ENCODE data around the gene CRTC2.

Gene CRTC2

DNA sequence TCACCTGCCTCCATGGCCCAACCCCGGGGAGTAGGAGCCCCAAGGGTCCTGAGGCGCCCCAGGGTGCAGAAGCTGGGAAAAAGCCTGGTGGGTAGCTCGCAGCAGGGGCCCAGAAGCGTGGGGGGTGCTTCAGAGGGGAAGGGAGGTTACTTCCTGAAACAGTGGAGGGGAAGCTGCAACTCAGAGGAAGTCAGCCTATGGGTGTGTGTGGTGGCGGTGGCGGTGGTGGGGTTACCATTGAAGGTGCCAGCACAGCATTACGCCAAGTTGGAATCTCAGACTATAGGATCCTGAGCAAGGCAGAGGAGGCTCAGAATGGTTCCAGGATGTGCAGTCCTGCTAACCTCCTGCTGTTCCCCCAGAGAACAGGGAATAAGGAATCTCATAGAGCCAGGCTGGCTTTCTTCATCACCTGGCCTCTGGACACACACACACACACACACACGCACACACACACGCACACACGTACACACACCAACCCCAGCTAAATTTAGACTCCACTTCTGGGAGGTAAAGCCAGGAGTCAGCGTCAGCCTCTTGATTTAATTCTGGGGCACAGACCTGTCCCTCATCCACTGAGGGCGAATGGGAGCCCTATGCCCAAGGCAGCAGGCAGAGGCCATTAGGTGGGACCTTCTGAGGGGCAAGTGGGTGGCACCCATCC is 13.1 kb downstream of the CRTC2 start:
- DNase-seq: peak; percentile 74

DNA sequence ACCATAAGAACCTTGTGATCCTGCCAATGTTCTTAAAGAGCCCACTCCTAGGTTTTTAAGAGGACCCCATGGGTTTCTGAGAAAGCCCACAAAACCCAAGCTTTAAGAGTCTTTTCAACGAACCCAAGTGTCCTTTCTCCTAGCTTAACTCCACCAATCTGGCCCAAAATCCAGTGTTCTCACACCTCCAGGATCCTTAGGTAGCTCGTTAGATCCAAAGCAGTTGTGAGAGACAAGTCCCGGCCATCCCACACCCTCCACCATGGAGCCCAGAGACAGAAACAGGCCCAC is 13.6 kb downstream of the CRTC2 start:
- DNase-seq: no peak

DNA sequence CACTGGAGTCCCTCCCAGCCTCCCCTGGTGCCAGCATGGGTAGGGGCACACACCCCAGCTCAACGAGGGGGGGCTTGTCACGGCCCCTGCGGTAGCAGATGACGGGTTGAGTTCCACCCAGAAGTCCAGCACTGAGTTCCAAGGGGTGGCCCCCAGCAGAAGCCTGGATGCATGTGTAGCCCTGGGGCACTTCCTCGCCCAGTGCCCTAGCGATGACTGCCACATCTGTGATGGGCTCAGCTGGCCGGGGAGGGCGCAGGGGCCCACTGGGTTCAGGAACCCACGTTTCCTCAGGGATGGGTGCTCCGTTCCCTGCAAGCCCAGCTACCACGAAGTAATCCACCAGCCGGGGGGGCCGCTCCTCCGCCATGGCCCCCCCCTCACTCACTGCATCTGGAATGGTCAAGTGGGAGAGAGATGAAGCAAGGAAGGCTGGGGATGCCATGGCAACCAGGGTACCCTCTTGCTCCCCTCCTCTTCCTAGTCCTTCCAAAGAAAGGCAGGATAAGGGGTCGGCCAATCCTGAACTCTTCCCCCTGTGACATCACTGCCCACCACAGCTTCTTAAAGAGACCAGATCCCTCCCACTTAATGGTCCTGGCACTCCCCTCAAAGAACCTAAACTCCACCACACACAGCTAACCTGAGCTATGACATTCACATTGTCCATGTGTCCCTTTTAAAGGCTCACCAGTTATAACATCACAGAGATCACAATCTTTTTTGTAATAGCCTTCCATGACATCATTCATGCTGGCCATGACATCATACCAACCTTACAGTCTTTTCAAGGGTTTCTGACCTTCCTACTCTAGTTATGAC is 14.2 kb downstream of the CRTC2 start:
- no peak for DNase-seq

- DNase-seq: no peak
Observed at GRCh38 chr1:153942766-153943549, 15.5 kb downstream of the CRTC2 start.

DNA sequence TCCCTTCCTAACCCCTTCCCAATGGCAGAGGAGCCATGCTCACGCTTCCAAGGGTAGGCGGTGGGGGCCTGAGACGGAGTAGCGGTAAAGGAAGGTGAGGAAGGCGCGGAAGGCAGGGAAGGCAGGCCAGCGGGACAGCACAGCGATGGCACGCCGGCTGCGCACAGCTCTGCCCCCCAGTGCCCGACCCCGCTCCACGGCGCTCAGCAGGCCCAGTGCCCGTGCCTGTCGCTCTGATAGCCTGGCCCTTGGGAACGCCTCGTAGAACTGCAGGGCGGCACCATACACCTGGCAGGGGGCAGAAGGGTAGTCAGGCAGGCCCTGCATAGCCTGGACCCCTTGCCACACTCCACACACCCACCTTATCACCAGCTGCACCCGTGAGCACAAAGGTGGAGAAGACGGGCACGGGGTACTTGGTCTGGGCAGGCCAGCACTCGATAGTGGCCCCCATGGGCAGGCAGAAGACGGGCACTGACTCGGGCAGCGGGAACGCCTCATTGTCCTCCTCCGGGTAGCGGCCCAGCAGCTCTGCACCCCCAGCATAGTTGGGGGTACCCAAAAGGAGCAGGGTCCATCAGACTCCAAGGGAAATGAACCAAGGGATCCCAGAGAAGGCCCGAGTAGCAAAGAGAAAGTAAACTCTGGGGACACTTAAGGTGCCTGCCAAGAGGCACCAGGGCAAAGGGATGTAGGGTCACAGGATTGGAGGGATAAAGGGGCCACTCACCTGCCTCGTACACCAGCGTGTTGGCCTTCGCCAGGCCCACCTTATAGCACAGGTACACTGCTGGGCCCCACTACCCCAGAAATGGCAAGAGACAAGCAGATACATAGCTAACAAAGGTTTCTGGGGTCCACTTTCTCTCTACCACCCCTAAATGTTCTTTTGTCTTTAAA is 16.3 kb downstream of the CRTC2 start:
- DNase-seq: no peak

- no peak for DNase-seq
Observed at GRCh38 chr1:153940756-153941155, 17.7 kb downstream of the CRTC2 start.

- no peak for DNase-seq
Observed at GRCh38 chr1:153939476-153939875, 18.9 kb downstream of the CRTC2 start.

GRCh38 chr1:153938996-153939395 is 19.4 kb downstream of the CRTC2 start:
- no peak for DNase-seq

DNA sequence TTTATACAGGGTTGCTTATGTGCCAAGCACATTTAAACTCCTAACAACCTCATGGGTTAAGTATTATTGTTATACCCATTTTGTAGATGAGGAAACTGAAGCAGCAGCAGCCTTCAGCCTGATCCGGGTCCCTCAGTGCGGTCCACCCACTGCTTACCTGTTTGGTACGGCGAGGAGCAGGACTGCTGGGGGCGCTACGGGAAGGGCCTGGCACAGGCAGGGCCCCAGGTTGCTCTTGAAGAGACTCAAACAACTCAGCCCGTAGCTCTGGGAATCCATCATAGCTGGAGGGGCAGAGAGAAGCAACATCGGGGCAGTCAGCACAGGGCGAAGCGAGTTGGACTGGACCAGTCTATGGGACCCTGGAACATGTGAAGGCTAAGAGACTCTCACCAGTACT is 21.1 kb downstream of the CRTC2 start:
- DNase-seq: no peak

DNA sequence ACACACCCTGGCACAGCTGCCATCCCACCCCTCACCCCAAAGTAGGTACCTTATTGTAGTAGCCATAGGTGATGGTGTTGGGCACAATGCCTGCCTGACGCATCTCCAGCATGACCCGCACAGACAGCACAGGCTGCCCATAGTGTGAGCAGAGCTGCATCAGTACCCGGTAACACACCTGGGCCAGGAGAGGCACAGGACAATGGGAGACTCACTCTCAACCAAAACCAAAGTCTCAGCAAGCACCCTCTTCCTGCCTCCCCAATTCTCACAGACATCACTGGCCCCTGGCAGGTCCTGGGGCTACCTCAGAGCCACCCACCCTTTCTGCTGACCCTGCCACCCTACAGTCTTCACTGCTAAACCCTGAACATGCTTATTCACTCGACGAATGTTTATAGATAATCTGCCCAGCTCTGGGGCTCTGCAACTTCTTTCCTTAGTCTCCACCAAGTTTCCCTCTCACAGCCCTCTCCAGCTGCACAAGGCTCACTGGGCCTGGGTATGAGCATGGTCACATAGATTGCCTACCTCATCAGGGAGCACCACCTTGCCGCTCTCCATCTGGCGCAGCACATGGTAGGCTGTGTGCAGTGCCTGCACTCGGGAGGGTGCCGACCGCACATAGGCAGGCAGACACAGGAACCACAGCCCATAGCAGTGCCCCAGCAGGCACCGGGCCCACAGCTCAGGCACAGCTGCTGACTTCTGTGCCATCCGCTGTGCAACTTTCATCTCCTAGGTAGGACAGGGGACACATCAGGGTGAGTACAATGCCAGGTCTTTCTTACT is 22.2 kb downstream of the CRTC2 start:
- no peak for DNase-seq

GRCh38 chr1:153934746-153935145 is 23.7 kb downstream of the CRTC2 start:
- DNase-seq: no peak

DNA sequence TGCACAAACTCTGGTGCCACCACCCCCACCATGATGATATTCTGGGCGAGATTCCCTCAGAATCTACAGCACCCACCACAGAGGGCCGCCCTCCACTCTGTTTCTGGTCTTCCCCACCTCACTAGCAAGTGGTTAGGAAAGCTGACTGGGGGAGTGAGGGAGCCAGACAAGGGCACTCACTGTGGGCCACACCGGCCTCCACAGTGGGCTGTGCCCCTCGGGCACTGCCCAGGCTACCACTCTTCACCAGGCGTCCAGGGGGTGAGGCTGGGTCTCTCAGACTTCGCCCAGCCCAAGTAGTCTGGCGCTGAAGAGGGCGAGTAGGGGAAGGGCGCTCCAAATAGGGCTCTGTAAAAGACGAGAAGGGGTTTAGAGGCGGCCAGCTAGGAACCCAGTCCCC is 24.5 kb downstream of the CRTC2 start:
- DNase-seq: no peak

DNA sequence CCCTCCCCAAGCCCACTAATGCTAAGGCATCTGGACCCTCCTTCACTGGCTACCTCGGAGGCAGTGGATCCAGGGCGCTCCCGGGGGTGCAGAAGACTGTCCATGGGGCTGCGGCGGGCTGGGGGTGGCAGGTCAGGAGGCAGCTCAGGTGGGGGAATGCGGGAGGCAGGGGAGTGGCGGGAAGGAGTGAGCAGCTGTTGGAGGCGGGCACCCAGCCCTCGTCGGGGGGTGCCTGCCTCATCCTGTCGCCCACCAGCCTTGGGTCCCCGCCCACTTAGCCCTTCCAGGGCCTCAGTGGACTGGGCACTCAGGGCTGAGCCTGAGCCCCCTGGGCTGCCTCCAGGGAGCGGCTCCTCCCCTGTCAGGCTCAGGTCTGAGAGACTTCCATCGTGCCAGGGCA is 25.0 kb downstream of the CRTC2 start:
- DNase-seq: no peak

GRCh38 chr1:153932156-153933131 is 26.0 kb downstream of the CRTC2 start:
- DNase-seq: no peak

DNA sequence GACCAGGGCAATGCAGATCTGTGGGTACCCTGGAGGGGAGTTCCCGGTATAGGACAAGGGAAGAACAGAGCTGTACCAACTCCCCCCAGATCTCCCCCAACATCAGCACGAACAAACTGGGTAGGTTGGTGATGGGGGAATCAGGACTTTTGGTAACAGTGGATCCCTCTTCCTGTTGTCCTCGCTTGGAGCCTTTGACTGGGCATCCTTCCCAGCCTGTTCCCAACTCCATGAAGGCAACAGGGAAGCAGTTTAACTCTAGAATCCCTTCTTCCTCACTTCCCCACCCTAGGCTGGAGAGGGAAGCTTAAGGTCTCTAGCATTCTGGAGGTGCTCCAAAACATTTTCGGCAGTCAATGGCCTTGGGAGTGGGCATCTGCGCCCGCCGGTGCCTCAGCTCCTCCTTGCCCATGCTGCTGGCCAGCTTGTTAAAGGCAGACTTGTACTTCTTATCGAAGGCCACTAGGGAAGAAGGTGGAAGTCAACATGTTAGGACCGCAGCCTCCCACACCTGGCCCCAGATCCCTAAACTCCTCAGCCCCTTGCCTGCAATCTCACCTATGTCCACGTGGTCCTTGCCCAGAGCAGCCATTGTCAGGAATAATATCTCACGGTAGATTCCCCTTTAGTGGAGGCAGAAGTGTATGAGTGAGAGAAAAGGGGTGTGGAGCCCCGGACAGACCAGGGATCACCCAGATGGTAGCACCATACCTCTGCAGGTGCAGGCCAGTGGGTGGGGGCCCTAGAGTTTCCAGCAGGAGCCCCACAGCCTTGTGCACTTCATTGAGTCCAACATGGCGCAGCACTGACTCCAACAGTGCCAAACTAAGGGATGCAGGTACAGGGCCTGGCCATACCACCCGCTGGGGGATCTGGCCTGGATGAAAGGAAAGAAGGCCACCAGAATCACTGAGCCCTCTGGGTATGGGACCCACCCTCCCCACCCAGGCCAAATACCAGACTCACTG is 28.1 kb downstream of the CRTC2 start:
- no peak for DNase-seq

DNA sequence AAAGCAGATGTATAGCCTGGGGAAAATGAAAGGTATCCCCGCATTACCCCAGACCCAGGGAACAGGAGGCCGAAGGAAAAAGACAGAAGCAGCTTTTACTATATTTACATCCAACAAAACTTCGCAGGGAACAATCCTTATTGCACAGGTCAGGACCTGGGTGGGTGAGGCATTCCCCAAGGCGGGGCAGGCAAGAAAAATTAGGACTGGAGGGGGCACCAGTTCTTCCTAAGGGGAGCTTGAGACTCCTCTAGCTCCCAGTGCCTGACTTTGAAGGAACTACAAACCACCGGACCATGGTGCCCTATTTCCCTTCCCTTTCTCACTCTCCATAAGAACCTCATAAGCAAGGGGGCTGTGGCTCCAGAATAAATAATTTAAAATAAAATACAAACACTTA is 29.0 kb downstream of the CRTC2 start:
- DNase-seq: no peak

DNA sequence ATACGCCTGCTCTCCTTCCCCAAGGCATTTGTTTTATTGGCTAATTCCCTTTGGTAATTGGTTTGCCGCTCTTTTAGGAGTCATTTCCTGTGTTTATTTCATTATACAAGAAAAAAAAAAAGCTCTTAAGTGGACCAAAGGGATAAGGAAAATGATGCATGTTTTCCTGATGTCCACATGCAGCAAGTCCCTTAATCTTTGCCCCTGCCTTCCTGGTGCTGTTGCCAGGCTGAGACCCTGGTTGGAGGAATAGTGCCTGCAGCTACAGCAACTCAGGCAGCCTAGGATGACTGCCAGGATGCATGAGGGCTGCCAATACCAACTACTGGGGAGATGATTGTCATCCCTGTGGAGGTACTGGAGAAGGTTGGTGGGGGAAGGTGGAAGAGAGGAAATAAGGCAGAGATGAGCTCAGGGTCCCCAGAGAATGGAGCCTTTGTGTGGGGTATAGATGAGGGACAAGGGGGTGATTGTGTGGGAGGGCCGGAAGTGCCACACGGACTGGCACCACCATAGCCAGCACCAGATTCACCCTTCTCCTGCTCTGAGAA is 29.5 kb downstream of the CRTC2 start:
- DNase-seq: no peak

GRCh38 chr1:153928245-153928644 is 30.2 kb downstream of the CRTC2 start:
- DNase-seq: no peak

DNA sequence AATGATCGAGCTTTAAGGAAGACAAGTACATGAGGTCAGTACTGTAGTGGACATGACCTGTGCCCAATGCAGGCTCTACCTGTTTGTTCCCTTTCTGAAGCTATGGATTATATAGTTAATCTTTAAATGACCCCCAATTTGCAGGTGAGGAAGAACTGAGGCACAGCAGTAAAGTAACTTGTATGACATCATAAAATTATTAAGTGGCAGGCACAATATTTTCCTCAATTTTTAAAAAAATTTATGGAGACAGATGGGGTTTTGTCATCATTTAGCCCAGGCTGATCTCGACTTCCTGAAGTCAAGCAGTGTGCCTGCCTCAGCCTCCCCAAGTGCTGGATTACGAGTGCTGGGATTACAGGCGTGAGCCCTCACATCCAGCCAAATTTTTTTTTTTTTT is 32.0 kb downstream of the CRTC2 start:
- no peak for DNase-seq

Data from stimulated activated CD4-positive, alpha-beta T cell treated with anti-CD3 and anti-CD28 coated beads, Interleukin-4, amount 100 ng/mL, for 24 hours (primary cell).